GM12864 (cell line): ENCODE measurements around the gene RERE.
"Not testable (repeated sequence)": the region's sequence is repeated elsewhere in the genome, so short reads cannot be mapped to it uniquely, and the experiment has no call there.

Source experiments
- DNase-seq: peaks from one replicate; pipeline ENCODE4 v3.0.0-alpha.2; 2011; ENCODE audit warnings: low read depth
- H3K4me3 ChIP-seq: 2 replicates; pipeline ENCODE4 v1.5.1; 2011; ENCODE audit warnings: mild to moderate bottlenecking, low read depth, low read length, control low read depth
- TF ChIP-seq, protein P1 (sequence below): IDR thresholded peaks from 2 replicates; pipeline ENCODE4 v1.5.1; 2011; ENCODE audit warnings: low read depth, mild to moderate bottlenecking, moderate library complexity, low read length, control low read depth, inconsistent platforms; ENCODE audit errors: missing control alignments

The RERE gene

DNA sequence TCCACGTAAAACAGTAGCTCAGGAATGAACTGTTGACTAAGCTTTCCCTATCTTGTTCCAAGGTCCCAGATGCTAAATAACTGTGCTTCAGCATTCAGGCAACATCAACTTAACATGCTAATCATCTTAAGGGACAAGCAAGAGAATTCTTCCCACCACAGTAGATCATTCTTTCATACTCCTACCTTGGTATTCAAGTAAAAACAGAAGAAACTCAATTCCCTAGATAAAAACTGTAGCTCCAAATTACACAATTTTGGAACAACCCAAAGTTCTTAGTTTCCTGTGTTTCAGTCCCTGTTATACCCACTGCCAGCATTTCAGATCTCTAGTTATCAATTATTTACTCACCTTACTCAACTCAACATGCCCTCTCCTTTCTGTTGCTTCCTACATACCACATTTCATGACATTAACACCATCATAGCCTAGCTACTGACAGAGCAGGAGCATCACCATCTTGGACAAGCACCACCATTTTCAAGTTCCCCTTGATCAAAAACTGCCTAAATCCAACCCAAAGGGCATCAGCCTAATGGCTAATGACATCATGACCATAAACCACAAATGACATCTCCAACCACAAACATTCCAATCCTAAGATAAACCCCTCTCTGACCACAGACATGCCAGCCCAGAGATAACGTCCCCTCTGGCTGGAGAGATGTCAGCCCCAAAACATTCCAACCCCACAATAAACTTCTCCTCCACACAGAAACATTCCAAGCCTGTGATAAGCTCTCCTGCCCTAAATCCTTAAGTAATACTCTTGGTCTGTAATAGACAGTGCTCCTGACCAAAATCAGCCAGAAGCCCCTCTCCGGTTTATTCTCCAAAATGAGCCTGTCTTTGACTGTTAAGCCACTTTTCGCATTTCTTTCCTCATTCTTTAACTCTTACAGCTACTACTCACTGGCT, 191.2 kb downstream of the RERE start:
- H3K4me3 ChIP-seq: no peak overlapping the region
- DNase-seq: no peak
- TF ChIP-seq, protein P1, sequence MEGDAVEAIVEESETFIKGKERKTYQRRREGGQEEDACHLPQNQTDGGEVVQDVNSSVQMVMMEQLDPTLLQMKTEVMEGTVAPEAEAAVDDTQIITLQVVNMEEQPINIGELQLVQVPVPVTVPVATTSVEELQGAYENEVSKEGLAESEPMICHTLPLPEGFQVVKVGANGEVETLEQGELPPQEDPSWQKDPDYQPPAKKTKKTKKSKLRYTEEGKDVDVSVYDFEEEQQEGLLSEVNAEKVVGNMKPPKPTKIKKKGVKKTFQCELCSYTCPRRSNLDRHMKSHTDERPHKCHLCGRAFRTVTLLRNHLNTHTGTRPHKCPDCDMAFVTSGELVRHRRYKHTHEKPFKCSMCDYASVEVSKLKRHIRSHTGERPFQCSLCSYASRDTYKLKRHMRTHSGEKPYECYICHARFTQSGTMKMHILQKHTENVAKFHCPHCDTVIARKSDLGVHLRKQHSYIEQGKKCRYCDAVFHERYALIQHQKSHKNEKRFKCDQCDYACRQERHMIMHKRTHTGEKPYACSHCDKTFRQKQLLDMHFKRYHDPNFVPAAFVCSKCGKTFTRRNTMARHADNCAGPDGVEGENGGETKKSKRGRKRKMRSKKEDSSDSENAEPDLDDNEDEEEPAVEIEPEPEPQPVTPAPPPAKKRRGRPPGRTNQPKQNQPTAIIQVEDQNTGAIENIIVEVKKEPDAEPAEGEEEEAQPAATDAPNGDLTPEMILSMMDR: no peak

DNA sequence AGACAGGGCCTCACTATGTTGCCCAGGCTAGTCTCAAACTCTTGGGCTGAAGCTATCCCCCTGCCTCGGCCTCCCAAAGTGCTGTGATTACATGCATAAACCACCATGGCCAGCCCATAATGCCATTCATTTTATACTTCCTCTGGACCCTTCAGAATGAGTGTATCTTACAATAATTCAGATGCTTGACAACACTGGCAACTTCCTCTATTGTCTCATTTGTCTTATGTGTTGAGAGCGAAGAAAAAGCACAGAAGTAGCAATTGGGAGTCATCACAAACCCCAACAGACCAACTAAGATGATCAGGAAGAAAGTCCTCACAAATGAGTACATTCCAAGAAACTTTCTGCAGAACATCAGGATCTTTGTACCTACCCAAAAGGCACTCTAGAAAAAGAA, 191.9 kb downstream of the RERE start:
- no peak for DNase-seq
- TF ChIP-seq, protein P1: no peak
- H3K4me3 ChIP-seq: no peak overlapping the region

DNA sequence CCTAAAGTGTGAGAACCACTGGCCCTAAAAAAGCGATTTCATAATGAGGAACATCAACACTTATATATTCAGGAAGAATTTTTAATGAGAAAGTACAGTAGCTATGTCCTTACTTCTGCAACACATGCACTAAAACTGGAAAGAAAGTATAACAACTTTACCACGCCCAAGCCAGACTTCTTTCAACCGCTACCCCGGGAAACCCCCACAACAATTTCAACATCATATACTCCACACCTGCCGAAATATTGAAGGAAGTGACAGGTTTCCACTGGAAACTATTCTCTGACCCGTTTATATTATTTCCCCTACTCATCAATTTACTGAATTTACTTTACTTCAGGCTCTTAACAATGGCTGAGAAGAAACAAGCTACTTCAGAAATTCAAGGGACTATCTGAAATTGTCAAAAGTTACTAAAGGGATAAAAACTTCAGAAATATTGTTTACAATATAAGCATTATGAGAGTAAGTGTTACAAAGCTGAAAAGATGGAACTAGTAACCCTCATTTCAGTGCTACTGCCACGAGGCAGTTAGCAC, 193.7 kb downstream of the RERE start:
- not testable (repeated sequence) for DNase-seq, H3K4me3 ChIP-seq

DNA sequence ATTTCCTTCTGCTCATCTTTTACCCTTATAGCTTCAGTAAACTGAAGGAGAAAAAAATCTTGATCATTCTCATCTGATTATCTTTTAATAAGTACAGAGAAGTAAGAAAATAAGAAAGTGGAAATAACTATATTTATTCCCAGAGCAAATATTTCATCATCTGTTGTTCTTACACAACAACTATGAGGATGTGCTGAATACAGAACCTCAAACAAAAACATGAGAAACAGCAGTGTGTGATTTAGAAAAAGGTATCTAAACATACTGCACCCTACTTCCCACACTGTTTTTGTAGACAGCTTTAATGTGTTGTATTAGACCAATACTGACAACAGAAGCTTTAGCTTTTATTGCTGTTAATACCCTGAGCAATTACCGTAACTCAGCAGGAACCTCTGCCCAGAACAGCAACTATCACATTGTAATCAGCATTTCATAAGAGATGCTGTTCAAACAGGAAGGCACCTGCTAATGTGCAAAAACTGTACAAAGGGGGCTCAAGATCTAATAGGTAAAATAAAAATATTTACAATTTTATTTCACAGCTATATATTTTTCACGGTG, 195.6 kb downstream of the RERE start:
- not testable (repeated sequence) for H3K4me3 ChIP-seq, DNase-seq

DNA sequence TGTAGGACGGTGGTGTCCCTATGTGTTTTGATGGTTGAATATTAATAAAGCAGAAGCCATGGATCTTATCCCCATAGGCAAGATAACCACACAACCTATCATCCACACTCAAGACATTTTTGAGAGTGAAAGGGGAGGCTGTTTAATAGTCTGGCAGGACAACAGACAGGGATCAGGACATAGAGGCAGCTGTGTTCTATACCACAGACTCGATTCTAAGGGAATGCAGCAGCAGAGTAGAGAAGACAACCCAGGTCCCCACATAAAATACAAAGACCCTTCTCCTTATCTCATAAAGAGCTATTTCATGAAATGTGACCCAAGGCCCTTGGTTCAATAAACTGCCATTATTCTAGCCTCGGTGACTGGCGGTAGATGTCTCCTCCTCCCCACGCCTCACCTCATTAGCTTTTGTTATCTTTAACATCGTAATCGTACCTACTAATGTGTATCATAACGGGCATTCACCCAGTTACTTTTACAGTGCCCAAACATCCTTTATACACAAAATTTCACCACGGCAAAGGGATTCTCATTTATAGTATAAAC, 196.3 kb downstream of the RERE start:
- DNase-seq, H3K4me3 ChIP-seq: not testable (repeated sequence)

DNA sequence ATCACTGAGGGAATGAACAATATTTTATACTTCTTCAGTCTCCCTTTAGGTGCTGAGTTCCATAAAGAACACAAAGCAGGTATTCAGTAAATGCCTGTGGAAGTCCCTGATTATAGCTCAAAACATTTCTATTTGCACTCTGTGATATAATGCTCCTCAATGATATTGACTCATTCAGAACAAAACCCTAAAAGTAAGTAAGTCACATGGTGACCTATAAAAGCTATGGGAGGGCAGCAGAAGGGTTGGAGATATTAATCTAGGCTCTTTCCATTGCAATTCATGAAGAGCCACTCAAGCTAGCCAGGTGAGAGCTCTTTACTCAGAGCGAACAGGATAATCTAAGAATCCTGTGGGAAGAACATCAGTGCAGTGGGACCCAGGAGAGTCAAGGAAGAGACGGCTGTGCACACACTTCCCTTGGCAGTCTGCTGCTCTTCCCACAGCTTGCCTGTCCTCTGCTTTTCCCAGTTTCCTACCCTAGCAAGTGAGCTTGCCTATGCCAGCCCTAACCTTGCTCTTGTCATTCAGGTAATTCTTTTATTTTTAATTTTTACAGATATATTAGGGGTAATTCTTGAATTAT, 197.4 kb downstream of the RERE start:
- DNase-seq, H3K4me3 ChIP-seq: not testable (repeated sequence)

DNA sequence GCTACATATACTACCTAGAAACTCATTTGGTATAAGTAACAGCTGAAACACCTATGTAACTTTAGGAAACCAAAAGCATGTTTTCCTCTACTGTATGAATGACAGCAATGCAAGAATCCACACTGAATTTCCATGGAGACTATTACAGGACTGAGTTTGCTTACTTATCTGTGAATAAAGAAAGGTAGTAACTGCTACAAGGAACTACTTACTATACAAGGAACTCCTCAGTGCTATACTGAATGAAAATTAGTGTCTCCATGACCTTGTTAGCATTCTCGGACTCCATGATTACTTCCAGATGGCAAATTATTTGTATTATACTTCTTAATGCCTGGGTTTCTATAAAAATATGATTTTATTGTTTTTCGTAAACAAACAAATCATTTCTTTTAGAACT, 198.0 kb downstream of the RERE start:
- H3K4me3 ChIP-seq, DNase-seq: not testable (repeated sequence)

DNA sequence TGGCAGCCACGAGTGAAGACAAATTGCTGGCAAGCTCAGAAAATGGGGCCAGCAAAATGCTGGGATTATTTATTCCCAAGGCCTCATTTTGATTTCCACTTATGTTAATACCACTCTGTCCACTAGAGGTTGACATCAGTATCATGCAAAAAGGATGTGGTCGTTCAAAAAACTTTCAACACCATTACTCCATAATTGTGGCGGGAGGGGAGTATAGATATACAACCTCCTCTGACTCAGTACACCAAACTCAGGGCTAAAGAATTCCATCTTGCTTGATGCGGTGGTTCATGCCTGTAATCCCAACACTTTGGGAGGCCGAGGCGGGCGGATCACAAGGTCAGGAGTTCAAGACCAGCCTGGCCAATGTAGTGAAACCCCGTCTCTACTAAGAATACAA, 200.6 kb downstream of the RERE start:
- not testable (repeated sequence) for H3K4me3 ChIP-seq, DNase-seq

DNA sequence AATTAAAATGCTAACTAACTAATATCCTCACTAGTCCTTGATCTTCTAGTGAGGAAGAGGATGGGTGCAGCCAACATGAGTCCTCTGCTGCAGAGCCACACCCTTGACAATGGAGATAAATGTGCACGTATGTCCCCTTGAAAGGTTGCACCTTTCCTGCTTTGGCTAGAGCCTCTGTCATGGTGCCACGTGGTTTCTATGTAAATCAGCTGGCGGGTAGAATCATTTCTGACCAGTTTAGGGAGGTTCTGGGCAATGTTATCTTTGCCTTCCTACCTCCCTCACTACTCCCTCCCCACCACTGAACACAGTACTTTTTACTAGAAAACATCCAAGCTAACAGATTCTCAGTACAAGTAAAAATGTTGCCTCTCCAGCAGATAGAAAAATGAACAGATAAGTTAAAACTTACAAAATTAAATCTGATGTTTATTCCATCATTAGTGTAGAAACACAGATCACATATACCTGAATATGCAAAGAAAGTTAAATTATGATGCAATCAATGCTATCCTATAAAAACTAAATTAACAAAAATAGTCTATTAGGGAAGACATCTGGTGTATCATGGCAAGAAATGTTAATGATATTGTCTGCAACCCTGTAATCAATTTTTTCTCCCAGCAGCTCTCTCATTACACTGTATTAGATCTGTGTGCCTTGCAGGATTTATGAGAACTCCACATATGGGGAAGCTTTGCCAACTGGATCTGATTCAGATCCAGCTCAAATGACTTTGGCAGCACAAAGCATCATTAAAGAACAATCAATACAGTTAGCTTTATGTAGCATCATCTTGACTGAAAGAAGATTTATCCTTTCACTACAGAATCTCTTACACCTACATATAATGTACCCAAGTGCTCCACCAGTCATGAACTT, 205.6 kb downstream of the RERE start:
- not testable (repeated sequence) for DNase-seq, H3K4me3 ChIP-seq

DNA sequence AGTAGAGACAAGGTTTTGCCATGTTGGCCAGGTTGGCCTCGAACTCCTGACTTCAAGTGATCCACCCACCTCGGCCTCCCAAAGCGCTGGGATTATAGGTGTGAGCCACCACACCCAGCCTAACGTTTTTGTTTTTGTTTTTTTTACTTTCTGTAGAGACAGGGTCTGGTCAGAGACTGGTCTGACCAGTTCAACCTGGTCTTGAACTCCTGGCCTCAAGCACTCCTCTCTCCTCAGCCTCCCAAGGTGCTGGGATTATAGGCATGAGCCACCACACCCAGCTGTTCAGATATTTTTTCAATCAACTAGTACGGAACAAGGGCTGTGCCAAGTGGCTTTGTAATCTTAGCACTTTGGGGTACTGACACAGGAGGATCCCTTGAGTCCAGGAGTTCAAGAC, 209.5 kb downstream of the RERE start:
- DNase-seq: no peak
- no peak overlapping the region for H3K4me3 ChIP-seq
- TF ChIP-seq, protein P1: no peak
